OCI-LY7 (cell line): ENCODE data around the gene AQP12A. TPM values are rescaled to one million over a fixed set of nuclear protein-coding genes. Genes with fewer than 3 reads are reported as not detected.
"Not testable (repeated sequence)": the region's sequence is repeated elsewhere in the genome, so short reads cannot be mapped to it uniquely, and the experiment has no call there.

ENCODE experiments used
- BruUV-seq: library from RNA; stranded (reverse); fragments of 400-500 nt; replicated peaks from 2 replicates; lab custom pipeline; 2021; lab: Mats Ljungman, UMichigan
- CTCF ChIA-PET: fragments of 300-600 bp; sonication (Branson Sonifier 250); formaldehyde crosslinking; loops from one replicate; lab custom pipeline; 2022; ENCODE audit warnings: antibody characterized with exemption; ENCODE audit not compliant: unreplicated experiment; lab: Charles Lee
- POLR2A ChIA-PET: fragments of 300-600 bp; sonication (Branson Sonifier 250); formaldehyde crosslinking; loops from one replicate; lab custom pipeline; 2022; ENCODE audit warnings: antibody characterized with exemption; lab: Charles Lee
- DNase-seq: peaks from one replicate; pipeline ENCODE4 v3.0.0-alpha.2; 2015; ENCODE audit warnings: low spot score
- H2AFZ ChIP-seq: fragments of 200-600 bp; sonication (generic), shearing (Covaris generic); 2 replicates; pipeline ENCODE4 v1.6.1; 2014; ENCODE audit warnings: mild to moderate bottlenecking, antibody characterized with exemption, low read length, moderate library complexity
- H3K27ac ChIP-seq: fragments of 200-600 bp; sonication (generic); 2 replicates; pipeline ENCODE4 v1.5.1; 2014; ENCODE audit warnings: mixed run types, low read depth, mild to moderate bottlenecking, moderate library complexity, low read length, inconsistent platforms; ENCODE audit not compliant: poor library complexity, severe bottlenecking
- H3K36me3 ChIP-seq: fragments of 200-600 bp; sonication (generic); 2 replicates; pipeline ENCODE4 v1.6.1; 2014; ENCODE audit warnings: mild to moderate bottlenecking, antibody characterized with exemption, low read length, moderate library complexity, mixed read lengths; ENCODE audit not compliant: insufficient read depth
- H3K4me1 ChIP-seq: fragments of 200-600 bp; sonication (generic); 2 replicates; pipeline ENCODE4 v1.5.1; 2014; ENCODE audit warnings: mild to moderate bottlenecking, low read length; ENCODE audit not compliant: insufficient read depth, poor library complexity, severe bottlenecking
- H3K4me2 ChIP-seq: fragments of 200-600 bp; sonication (generic); 2 replicates; pipeline ENCODE4 v1.6.1; 2014; ENCODE audit warnings: mild to moderate bottlenecking, low read length
- H3K4me3 ChIP-seq: fragments of 200-600 bp; sonication (generic); 2 replicates; pipeline ENCODE4 v1.5.1; 2014; ENCODE audit warnings: mild to moderate bottlenecking, low read depth, low read length; ENCODE audit not compliant: poor library complexity, severe bottlenecking
- H3K79me2 ChIP-seq: fragments of 200-600 bp; sonication (generic); 2 replicates; pipeline ENCODE4 v1.6.1; 2016; ENCODE audit warnings: low read depth, mild to moderate bottlenecking, low read length, moderate library complexity, mixed read lengths; ENCODE audit not compliant: insufficient read depth
- H3K9me2 ChIP-seq: fragments of 200-600 bp; sonication (generic); 2 replicates; pipeline ENCODE4 v1.6.1; 2016; ENCODE audit warnings: mild to moderate bottlenecking, low read length, mixed read lengths; ENCODE audit not compliant: insufficient read depth
- H3K9me3 ChIP-seq: fragments of 200-600 bp; sonication (generic); 2 replicates; pipeline ENCODE4 v1.6.1; 2014; ENCODE audit warnings: mild to moderate bottlenecking, mixed run types, low read length, mixed read lengths
- H4K20me1 ChIP-seq: fragments of 200-600 bp; sonication (generic); 2 replicates; pipeline ENCODE4 v1.6.1; 2014; ENCODE audit warnings: mild to moderate bottlenecking, antibody characterized with exemption, low read length, moderate library complexity, mixed read lengths; ENCODE audit not compliant: insufficient read depth
- intact Hi-C: fragments of 100-400 bp; cut with micrococcal nuclease; formaldehyde crosslinking; loops from one replicate; pipeline ENCODE4 v1.10.0; 2022; ENCODE audit not compliant: unreplicated experiment
- total RNA-seq, 2 experiments: library from RNA; depleted of rRNA in 1 of 2; stranded (reverse); fragments of >200 nt in 1 of 2; shearing (Covaris generic) in 1 of 2; gene quantifications; 2 replicates each; pipeline ENCODE4 v1.2.3, GENCODE V29; 2014 to 2022

Gene AQP12A
- total RNA-seq, 2 experiments from 2014 or later: not detected

DNA sequence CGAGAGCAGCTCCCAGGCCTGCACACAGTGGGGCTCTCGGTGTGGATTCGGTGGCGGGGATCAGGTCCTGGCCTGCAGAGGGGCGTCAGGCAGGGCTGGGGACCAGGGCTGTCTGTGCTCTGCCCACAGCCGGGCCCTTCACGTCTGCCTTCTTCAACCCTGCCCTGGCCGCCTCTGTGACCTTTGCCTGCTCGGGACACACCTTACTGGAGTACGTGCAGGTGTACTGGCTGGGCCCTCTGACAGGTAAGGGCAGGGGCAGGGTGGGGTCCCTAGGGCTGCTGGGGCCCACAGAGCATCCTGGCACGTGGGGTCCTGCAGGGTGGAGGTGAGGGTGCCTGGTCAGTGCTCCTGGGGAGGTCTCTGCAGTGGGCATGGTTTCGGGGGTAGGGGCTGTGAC, 2.6 kb downstream of the AQP12A start:
- H4K20me1 ChIP-seq, H3K4me1 ChIP-seq, intact Hi-C loops, H3K4me3 ChIP-seq, H3K36me3 ChIP-seq, H3K79me2 ChIP-seq, H3K4me2 ChIP-seq, BruUV-seq, CTCF ChIA-PET, H3K9me2 ChIP-seq, H3K27ac ChIP-seq, POLR2A ChIA-PET, DNase-seq, H2AFZ ChIP-seq, H3K9me3 ChIP-seq: not testable (repeated sequence)

DNA sequence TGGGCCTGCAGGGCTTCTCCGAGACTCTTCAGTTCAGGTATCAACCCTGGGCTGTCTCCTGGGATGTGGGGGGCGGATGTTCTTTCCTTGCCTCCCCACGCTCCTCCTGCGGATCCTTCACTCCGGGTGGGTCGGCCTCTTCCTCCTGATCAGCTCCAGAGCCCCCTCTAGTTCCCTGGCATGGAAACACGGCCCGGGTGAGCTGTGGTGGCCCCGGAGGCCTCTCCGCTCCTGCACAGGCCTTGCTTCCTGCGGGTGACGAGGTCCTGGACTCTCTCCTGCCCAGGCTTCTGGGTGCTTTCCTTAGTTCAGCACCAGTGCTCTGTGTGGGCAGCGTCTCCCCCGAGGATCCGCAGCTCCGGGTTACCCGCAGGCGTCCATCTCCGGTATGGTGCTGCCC, 3.9 kb downstream of the AQP12A start:
- H3K4me3 ChIP-seq, H3K4me2 ChIP-seq, CTCF ChIA-PET, H3K27ac ChIP-seq, H3K4me1 ChIP-seq, intact Hi-C loops, POLR2A ChIA-PET, H3K9me3 ChIP-seq, H4K20me1 ChIP-seq, DNase-seq, BruUV-seq, H2AFZ ChIP-seq, H3K36me3 ChIP-seq, H3K9me2 ChIP-seq, H3K79me2 ChIP-seq: not testable (repeated sequence)

DNA sequence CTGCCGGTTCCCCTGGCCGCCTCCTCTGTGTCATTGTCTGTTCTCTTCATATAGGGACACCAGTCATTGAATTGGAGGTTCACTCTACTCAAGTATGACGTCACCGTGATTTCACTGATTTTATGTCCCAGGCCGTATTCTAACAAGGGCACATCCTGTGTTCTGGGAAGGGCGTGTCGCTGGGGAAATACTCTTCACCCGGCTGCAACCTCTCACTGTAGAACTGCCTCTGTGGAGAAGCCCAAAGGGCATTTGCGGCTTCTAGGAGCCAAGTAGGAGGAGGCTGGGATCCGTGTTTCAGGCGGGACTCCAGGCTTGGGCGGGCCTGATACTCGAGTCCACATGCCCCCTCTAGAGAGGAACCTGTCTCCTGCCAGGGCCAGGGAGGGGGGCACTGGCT, 4.8 kb downstream of the AQP12A start:
- BruUV-seq, H3K27ac ChIP-seq, H3K79me2 ChIP-seq, H3K4me2 ChIP-seq, CTCF ChIA-PET, H3K36me3 ChIP-seq, POLR2A ChIA-PET, DNase-seq, H3K9me2 ChIP-seq, H2AFZ ChIP-seq, H4K20me1 ChIP-seq, H3K9me3 ChIP-seq, H3K4me1 ChIP-seq, intact Hi-C loops, H3K4me3 ChIP-seq: not testable (repeated sequence)

DNA sequence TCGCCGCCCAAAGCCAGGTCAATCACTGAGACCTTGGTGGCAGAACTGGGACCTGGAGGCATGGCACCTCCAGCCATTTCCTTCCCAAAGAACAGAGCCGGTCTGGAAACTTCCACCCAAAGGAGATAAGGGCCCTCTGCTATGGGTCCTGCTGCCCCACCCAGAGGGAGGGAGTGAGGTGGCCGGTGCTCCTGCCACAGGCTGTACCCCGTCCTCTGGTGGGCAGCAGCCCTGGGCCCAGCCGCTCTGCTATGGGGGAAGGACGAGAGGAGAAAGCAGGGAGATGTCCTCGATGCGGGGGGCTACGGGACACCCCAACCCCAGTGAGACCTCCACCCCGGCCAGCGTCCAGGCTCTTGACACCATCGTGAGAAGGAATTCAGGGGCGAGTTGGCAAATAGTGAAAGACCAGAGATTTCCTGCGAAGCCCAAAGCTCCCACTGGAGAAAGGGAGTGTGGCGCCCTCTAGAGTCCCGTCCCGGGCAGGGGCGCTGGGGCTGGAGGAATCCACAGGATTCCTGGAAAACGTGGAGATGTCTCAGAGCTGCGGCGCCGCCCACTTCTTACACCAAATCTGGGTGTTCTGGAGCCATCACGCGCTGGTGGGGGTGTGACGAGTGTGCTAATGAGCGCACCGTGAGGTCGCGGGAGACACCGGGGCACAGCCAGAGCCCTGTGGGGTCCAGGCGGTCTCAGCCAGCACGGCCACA, 7.3 kb downstream of the AQP12A start:
- H3K9me2 ChIP-seq, H2AFZ ChIP-seq, H4K20me1 ChIP-seq, CTCF ChIA-PET, H3K4me3 ChIP-seq, H3K4me1 ChIP-seq, POLR2A ChIA-PET, H3K9me3 ChIP-seq, H3K4me2 ChIP-seq, BruUV-seq, DNase-seq, intact Hi-C loops, H3K36me3 ChIP-seq, H3K27ac ChIP-seq, H3K79me2 ChIP-seq: not testable (repeated sequence)

DNA sequence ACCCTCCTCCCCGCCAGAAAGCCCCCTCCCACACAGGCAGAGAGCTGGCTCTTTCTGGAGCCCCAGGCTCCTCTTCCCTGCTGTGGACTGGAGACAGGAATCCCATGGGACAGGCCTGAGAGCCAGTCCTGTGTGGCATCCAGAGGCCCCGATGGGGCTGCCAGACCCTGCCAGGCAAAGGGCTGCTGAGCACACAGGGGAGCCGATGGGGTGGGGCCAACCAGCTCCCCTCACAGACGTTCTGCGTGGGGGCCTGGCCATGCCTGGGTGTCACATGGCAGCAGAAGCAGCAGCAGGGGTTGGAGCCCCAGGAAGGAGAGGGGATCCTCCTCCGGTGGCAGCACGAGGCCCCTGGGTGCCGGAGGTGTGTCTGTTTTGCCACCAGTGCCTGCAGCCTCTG, 8.2 kb downstream of the AQP12A start:
- not testable (repeated sequence) for BruUV-seq

DNA sequence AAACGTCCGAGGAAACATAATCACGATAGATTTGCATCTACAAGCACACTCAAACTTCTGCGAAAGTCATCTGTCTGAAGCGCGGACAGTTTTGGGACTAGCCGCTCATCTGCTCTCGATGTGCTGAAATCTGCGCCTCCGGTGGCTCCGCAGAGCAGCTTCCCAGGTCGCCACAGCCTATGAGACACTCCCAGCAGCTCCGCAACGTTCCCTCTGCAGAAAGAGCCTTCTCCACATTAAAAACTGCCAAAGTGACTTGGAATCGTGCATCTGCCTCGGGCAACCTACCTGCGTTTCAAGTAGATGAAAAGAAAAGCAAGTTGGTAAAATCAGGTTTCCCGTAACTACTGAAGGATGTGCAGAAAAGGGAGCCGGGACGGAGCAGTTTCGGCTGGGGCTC, 8.9 kb downstream of the AQP12A start:
- intact Hi-C loops, H3K36me3 ChIP-seq, H3K27ac ChIP-seq, H2AFZ ChIP-seq, H3K79me2 ChIP-seq, H3K4me3 ChIP-seq, H3K4me2 ChIP-seq, BruUV-seq, H3K4me1 ChIP-seq, DNase-seq, POLR2A ChIA-PET, H4K20me1 ChIP-seq, H3K9me3 ChIP-seq, H3K9me2 ChIP-seq: not testable (repeated sequence)
- CTCF ChIA-PET: interaction anchor here (0.6 kb wide), 1 partner anchor 1286 kb away, joined by 4 read pairs; no protein-coding TSS in a partner anchor

More for the DNA sequence above, 8.2 kb downstream of the AQP12A start:
- H4K20me1 ChIP-seq, CTCF ChIA-PET, H3K79me2 ChIP-seq, H3K9me3 ChIP-seq, POLR2A ChIA-PET, H3K4me1 ChIP-seq, H3K27ac ChIP-seq, H3K36me3 ChIP-seq, H3K4me3 ChIP-seq, H2AFZ ChIP-seq, H3K9me2 ChIP-seq, DNase-seq, intact Hi-C loops, H3K4me2 ChIP-seq: not testable (repeated sequence)
